Glomerular visceral epithelial cell (primary cell): ENCODE results near the gene ERN2.

Experiments used
- DNase-seq: peaks from one replicate; pipeline ENCODE4 v3.0.0-alpha.2; 2016; ENCODE audit errors: extremely low spot score

ERN2 gene

GRCh38 chr16:23640931-23641765 is 71.9 kb downstream of the ERN2 start, which contains the start of the genes DCTN5 and PALB2:
TSS of gene DCTN5 (plus strand) at chr16:23641466. CDS start at chr16:23641543, 77 bp downstream.
TSS of gene PALB2 (minus strand) at chr16:23641310. CDS start at chr16:23641157, 153 bp downstream.
- peak; percentile 91 for DNase-seq

GRCh38 chr16:23640615-23640930 is 72.4 kb downstream of the ERN2 start:
- DNase-seq, result peak; percentile 2
